Natural killer cell (primary cell): ENCODE results near the gene PPP1R11. TPM values are rescaled to one million over a fixed set of nuclear protein-coding genes. Genes with fewer than 3 reads are reported as not detected.

Source experiments
- ATAC-seq, 3 donors: fragments of 150-1000 bp in 2 of 3; fragments of 200-7000 bp in 1 of 3; cut with Tn5 transposase; 1 replicate in 1 of 3; 2 replicates in 2 of 3; pipeline ENCODE4 v1.10.0; 2021; ENCODE audit warnings: mild to moderate bottlenecking in 2 of 3, moderate library complexity in 2 of 3
- DNase-seq, 2 donors: peaks; one replicate each; pipeline versions ENCODE4 v3.0.0 to v3.0.0-alpha.2; 2013 to 2021; ENCODE audit warnings: mixed read lengths in 1 of 2
- H3K27ac ChIP-seq: one replicate; pipeline ENCODE4 v1.5.1; 2013; ENCODE audit warnings: mild to moderate bottlenecking, low read length
- H3K27me3 ChIP-seq: one replicate; pipeline ENCODE4 v1.6.1; 2013; ENCODE audit warnings: low read length; ENCODE audit not compliant: control insufficient read depth, insufficient read depth
- H3K36me3 ChIP-seq: one replicate; pipeline ENCODE4 v1.6.1; 2013; ENCODE audit warnings: low read length; ENCODE audit not compliant: control insufficient read depth, insufficient read depth
- H3K4me1 ChIP-seq: one replicate; pipeline ENCODE4 v1.6.1; 2013; ENCODE audit warnings: low read length; ENCODE audit not compliant: control insufficient read depth, insufficient read depth
- H3K4me3 ChIP-seq: one replicate; pipeline ENCODE4 v1.5.1; 2013; ENCODE audit warnings: low read length
- H3K9me3 ChIP-seq: one replicate; pipeline ENCODE4 v1.6.1; 2013; ENCODE audit warnings: low read length; ENCODE audit not compliant: control insufficient read depth, insufficient read depth
- H3K27ac Mint-ChIP-seq, 2 donors: one replicate each; pipeline ENCODE4 v1.8.0; 2022; ENCODE audit warnings: mild to moderate bottlenecking in 2 of 2, mixed read lengths in 2 of 2, moderate library complexity in 1 of 2
- H3K27me3 Mint-ChIP-seq, 2 donors: one replicate each; pipeline ENCODE4 v1.8.0; 2022; ENCODE audit warnings: low read depth in 2 of 2, mixed read lengths in 2 of 2
- H3K36me3 Mint-ChIP-seq: one replicate; pipeline ENCODE4 v1.8.0; 2022; ENCODE audit warnings: mixed read lengths
- H3K4me1 Mint-ChIP-seq, 2 donors: one replicate each; pipeline ENCODE4 v1.8.0; 2022; ENCODE audit warnings: mixed read lengths in 2 of 2
- H3K4me3 Mint-ChIP-seq: one replicate; pipeline ENCODE4 v1.8.0; 2022; ENCODE audit warnings: mild to moderate bottlenecking, moderate library complexity, mixed read lengths
- H3K9me3 Mint-ChIP-seq, 2 donors: one replicate each; pipeline ENCODE4 v1.8.0; 2022; ENCODE audit warnings: mixed read lengths in 2 of 2
- WGBS: methylation state at CpG from one replicate; pipeline ENCODE4 v1.1.7; 2013; ENCODE audit warnings: missing lambda C conversion rate; ENCODE audit not compliant: insufficient coverage; 5-methylcytosine and 5-hydroxymethylcytosine counted together
- intact Hi-C: fragments of 100-400 bp; cut with micrococcal nuclease; formaldehyde crosslinking; loops from one replicate; pipeline ENCODE4 v1.14.2; 2022
- total RNA-seq, 4 donors: library from RNA; stranded (reverse); fragments of 120-200 nt in 1 of 4; gene quantifications; one replicate each; pipeline versions ENCODE4 v1.2.3 to v1.2.4, GENCODE V29; 2013 to 2022
- TF ChIP-seq, protein P1 (sequence below): fragments of 200-600 bp; IDR thresholded peaks from one replicate; pipeline ENCODE4 v1.8.0; 2022; ENCODE audit warnings: antibody characterized with exemption

The PPP1R11 gene
- total RNA-seq: 10 to 100 TPM; 52.9 to 75.3 (median 61.1) TPM
- total RNA-seq (2013): 56.4 TPM

GRCh38 chr6:30066577-30067459, at the start of gene PPP1R11:
PPP1R11 (plus strand) TSS chr6:30067198; CDS start chr6:30067411, 213 bp downstream.
- no peaks in the 10 kb centered on the region for H3K9me3 ChIP-seq
- ATAC-seq (peak; percentile 94 to 100 (median 95)), DNase-seq (peak; percentile 97 to 99)
- peak within 1 kb of the TSS; percentile 99 for H3K27ac ChIP-seq
- Mint-ChIP-seq H3K9me3 (no peaks in the 10 kb centered on the region), H3K27ac (peak within 1 kb of the TSS; percentile 98 to 100), H3K36me3 (peaks cover 21% of the 10 kb centered on the region), H3K27me3 (peaks cover 6 to 12% of the 10 kb centered on the region in 2 donors), H3K4me3 (peak within 1 kb of the TSS; percentile 98), H3K4me1 (peaks cover 49 to 64% of the 10 kb centered on the region in 2 donors)
- WGBS: under 1% methylated on average over 46 of the region's 46 CpGs
- peaks cover 34% of the 10 kb centered on the region for H3K4me1 ChIP-seq
- H3K4me3 ChIP-seq: peak within 1 kb of the TSS; percentile 87
- TF ChIP-seq, protein P1, sequence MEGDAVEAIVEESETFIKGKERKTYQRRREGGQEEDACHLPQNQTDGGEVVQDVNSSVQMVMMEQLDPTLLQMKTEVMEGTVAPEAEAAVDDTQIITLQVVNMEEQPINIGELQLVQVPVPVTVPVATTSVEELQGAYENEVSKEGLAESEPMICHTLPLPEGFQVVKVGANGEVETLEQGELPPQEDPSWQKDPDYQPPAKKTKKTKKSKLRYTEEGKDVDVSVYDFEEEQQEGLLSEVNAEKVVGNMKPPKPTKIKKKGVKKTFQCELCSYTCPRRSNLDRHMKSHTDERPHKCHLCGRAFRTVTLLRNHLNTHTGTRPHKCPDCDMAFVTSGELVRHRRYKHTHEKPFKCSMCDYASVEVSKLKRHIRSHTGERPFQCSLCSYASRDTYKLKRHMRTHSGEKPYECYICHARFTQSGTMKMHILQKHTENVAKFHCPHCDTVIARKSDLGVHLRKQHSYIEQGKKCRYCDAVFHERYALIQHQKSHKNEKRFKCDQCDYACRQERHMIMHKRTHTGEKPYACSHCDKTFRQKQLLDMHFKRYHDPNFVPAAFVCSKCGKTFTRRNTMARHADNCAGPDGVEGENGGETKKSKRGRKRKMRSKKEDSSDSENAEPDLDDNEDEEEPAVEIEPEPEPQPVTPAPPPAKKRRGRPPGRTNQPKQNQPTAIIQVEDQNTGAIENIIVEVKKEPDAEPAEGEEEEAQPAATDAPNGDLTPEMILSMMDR: no peak
- H3K36me3 ChIP-seq: peaks cover 43% of the 10 kb centered on the region
- intact Hi-C loops: loop anchor here (2.0 to 5.0 kb wide), 3 partner anchors 145 to 260 kb away; partner anchors contain the start of genes TRIM26 and TRIM39
- peaks cover 3% of the 10 kb centered on the region for H3K27me3 ChIP-seq

GRCh38 chr6:30019819-30020218, 47.2 kb upstream of the PPP1R11 start:
- Histone ChIP-seq H3K9me3 (no peaks in the 10 kb centered on the region), H3K4me1 (no peaks in the 10 kb centered on the region), H3K27ac (no peak overlapping the region), H3K4me3 (no peak overlapping the region), H3K27me3 (no peaks in the 10 kb centered on the region), H3K36me3 (peaks cover 2% of the 10 kb centered on the region)
- no peak for ATAC-seq
- Mint-ChIP-seq H3K4me3 (no peak overlapping the region), H3K27me3 (no peaks in the 10 kb centered on the region), H3K27ac (no peak overlapping the region), H3K9me3 (no peaks in the 10 kb centered on the region), H3K36me3 (no peaks in the 10 kb centered on the region), H3K4me1 (no peaks in the 10 kb centered on the region)
- TF ChIP-seq, protein P1: no peak
- intact Hi-C loops: no loop called here
- no peak for DNase-seq
- WGBS: 100% methylated on average over 2 of the region's 2 CpGs

GRCh38 chr6:30020626-30021025, 46.4 kb upstream of the PPP1R11 start:
- Histone ChIP-seq H3K4me1 (no peaks in the 10 kb centered on the region), H3K27me3 (no peaks in the 10 kb centered on the region), H3K9me3 (no peaks in the 10 kb centered on the region), H3K36me3 (peaks cover 2% of the 10 kb centered on the region), H3K27ac (no peak overlapping the region), H3K4me3 (no peak overlapping the region)
- ATAC-seq: no peak
- no peak overlapping the region for H3K27ac Mint-ChIP-seq
- H3K36me3 Mint-ChIP-seq: no peaks in the 10 kb centered on the region
- no peak overlapping the region for H3K4me3 Mint-ChIP-seq
- no peaks in the 10 kb centered on the region for H3K9me3 Mint-ChIP-seq
- WGBS: 50% methylated on average over 1 of the region's 1 CpG
- intact Hi-C loops: no loop called here
- DNase-seq: no peak
- no peaks in the 10 kb centered on the region for H3K4me1 Mint-ChIP-seq
- H3K27me3 Mint-ChIP-seq: no peaks in the 10 kb centered on the region
- TF ChIP-seq, protein P1: no peak
